Parietal lobe (tissue), 1 donor: ENCODE results near the gene ATP6V0A4. TPM values are rescaled to one million over a fixed set of nuclear protein-coding genes. Genes with fewer than 3 reads are reported as not detected.

Experiments used
- total RNA-seq: library from RNA; depleted of rRNA; stranded (reverse); fragments of >200 nt; gene quantifications from one replicate; pipeline ENCODE4 v1.2.3, GENCODE V29; 2014

Gene ATP6V0A4
- total RNA-seq, result 0.94 TPM

GRCh38 chr7:138797715-138798320 lies at the start of gene ATP6V0A4, which contains the start of gene TMEM213:
ATP6V0A4 (minus strand) TSS chr7:138798196; CDS start chr7:138771247, 26,949 bp downstream.
TMEM213 (plus strand) TSS chr7:138797994; CDS start chr7:138798105, 111 bp downstream.

GRCh38 chr7:138700857-138701536 lies 97.0 kb downstream of the ATP6V0A4 start, which contains the start of gene SVOPL:
SVOPL (minus strand) TSS chr7:138701362; CDS start chr7:138679045, 22,317 bp downstream.

Other genes with a start within 250 kb of the ATP6V0A4 start
- 0.63 TPM for gene SVOPL, start 96.8 kb downstream of the ATP6V0A4 start, total RNA-seq
- not detected for gene TMEM213, start 202 bp downstream of the ATP6V0A4 start, total RNA-seq
- 57.9 TPM for gene KIAA1549, start 183.2 kb upstream of the ATP6V0A4 start, total RNA-seq
- 16.0 TPM for gene ZC3HAV1L, start 237.8 kb upstream of the ATP6V0A4 start, total RNA-seq